CD14-positive monocyte (primary cell): ENCODE data around the gene BPHL. TPM values are rescaled to one million over a fixed set of nuclear protein-coding genes. Genes with fewer than 3 reads are reported as not detected.

ENCODE experiments used
- DNase-seq, 3 donors: peaks; one replicate each; pipeline ENCODE4 v3.0.0-alpha.2; 2011 to 2022
- H2AFZ ChIP-seq: 2 replicates; pipeline ENCODE4 v1.6.0; 2012; ENCODE audit warnings: mild to moderate bottlenecking, low read depth, low read length, inconsistent platforms; ENCODE audit not compliant: insufficient read depth, poor library complexity, severe bottlenecking
- H3K27ac ChIP-seq, 2 donors: 1 replicate in 1 of 2; 2 replicates in 1 of 2; pipeline ENCODE4 v1.5.1; 2012 to 2013; ENCODE audit warnings: low read length in 2 of 2, control low read depth in 1 of 2, inconsistent platforms in 1 of 2, low read depth in 1 of 2, mild to moderate bottlenecking in 1 of 2
- H3K27me3 ChIP-seq, 2 donors: one replicate each; pipeline versions ENCODE4 v1.6.0 to v1.6.1; 2011 to 2013; ENCODE audit warnings: low read length in 2 of 2; ENCODE audit not compliant: control insufficient read depth in 2 of 2, insufficient read depth in 2 of 2
- H3K36me3 ChIP-seq, 2 donors: replicated peaks in 1 of 2; 1 replicate in 1 of 2; 2 replicates in 1 of 2; pipeline versions ENCODE4 v1.5.1 to v1.6.1; 2012 to 2013; ENCODE audit warnings: low read length in 2 of 2, control low read depth in 1 of 2, inconsistent platforms in 1 of 2, mild to moderate bottlenecking in 1 of 2; ENCODE audit not compliant: insufficient read depth in 2 of 2, control insufficient read depth in 1 of 2
- H3K4me1 ChIP-seq, 2 donors: 1 replicate in 1 of 2; 2 replicates in 1 of 2; pipeline versions ENCODE4 v1.5.1 to v1.6.1; 2012 to 2013; ENCODE audit warnings: low read length in 2 of 2, control low read depth in 1 of 2, inconsistent platforms in 1 of 2, mild to moderate bottlenecking in 1 of 2, moderate library complexity in 1 of 2; ENCODE audit not compliant: insufficient read depth in 2 of 2, control insufficient read depth in 1 of 2
- H3K4me2 ChIP-seq: replicated peaks from 2 replicates; pipeline ENCODE3; 2012; ENCODE audit warnings: low read length, moderate library complexity, mild to moderate bottlenecking; ENCODE audit not compliant: poor library complexity, severe bottlenecking; ENCODE audit errors: extremely low read depth
- H3K4me3 ChIP-seq, 3 experiments: fragments of 200-600 bp in 1 of 3; sonication (generic) in 1 of 3; replicated peaks in 1 of 3; 1 replicate in 2 of 3; 2 replicates in 1 of 3; pipeline ENCODE4 v1.5.1; 2011 to 2013; ENCODE audit warnings: low read length in 3 of 3, mild to moderate bottlenecking in 3 of 3, control low read depth in 2 of 3, low read depth in 2 of 3, inconsistent platforms in 1 of 3, moderate library complexity in 1 of 3
- H3K79me2 ChIP-seq: 2 replicates; pipeline ENCODE4 v1.6.0; 2012; ENCODE audit warnings: mild to moderate bottlenecking, control low read depth, inconsistent platforms, low read length, moderate library complexity; ENCODE audit not compliant: insufficient read depth
- H3K9ac ChIP-seq: 2 replicates; pipeline ENCODE4 v1.6.0; 2017; ENCODE audit warnings: low read length, mild to moderate bottlenecking; ENCODE audit not compliant: insufficient read depth, poor library complexity, severe bottlenecking
- H3K9me3 ChIP-seq, 2 donors: replicated peaks in 1 of 2; 1 replicate in 1 of 2; 2 replicates in 1 of 2; pipeline versions ENCODE4 v1.5.1 to v1.6.1; 2012 to 2013; ENCODE audit warnings: low read length in 2 of 2, control low read depth in 1 of 2; ENCODE audit not compliant: control insufficient read depth in 1 of 2, insufficient read depth in 1 of 2
- H4K20me1 ChIP-seq: 2 replicates; pipeline ENCODE4 v1.6.0; 2012; ENCODE audit warnings: mild to moderate bottlenecking, low read length, control low read depth, moderate library complexity; ENCODE audit not compliant: insufficient read depth
- H3K27ac Mint-ChIP-seq, 7 donors: one replicate each; pipeline ENCODE4 v1.8.0; 2020; ENCODE audit warnings: mild to moderate bottlenecking in 7 of 7, mixed read lengths in 7 of 7, moderate library complexity in 6 of 7, inconsistent platforms in 2 of 7
- H3K27me3 Mint-ChIP-seq, 3 donors: one replicate each; pipeline ENCODE4 v1.8.0; 2021 to 2022; ENCODE audit warnings: low read depth in 3 of 3, mild to moderate bottlenecking in 3 of 3, mixed read lengths in 3 of 3, moderate library complexity in 3 of 3, inconsistent platforms in 1 of 3
- H3K36me3 Mint-ChIP-seq, 2 donors: one replicate each; pipeline ENCODE4 v1.8.0; 2020; ENCODE audit warnings: mixed read lengths in 2 of 2, inconsistent platforms in 1 of 2, mild to moderate bottlenecking in 1 of 2
- H3K4me1 Mint-ChIP-seq: one replicate; pipeline ENCODE4 v1.8.0; 2020; ENCODE audit warnings: mild to moderate bottlenecking, mixed read lengths
- H3K4me3 Mint-ChIP-seq, 2 donors: one replicate each; pipeline ENCODE4 v1.8.0; 2020; ENCODE audit warnings: mild to moderate bottlenecking in 2 of 2, mixed read lengths in 2 of 2, moderate library complexity in 1 of 2
- H3K9me3 Mint-ChIP-seq, 7 donors: one replicate each; pipeline ENCODE4 v1.8.0; 2020 to 2022; ENCODE audit warnings: mixed read lengths in 7 of 7, mild to moderate bottlenecking in 6 of 7, moderate library complexity in 6 of 7, inconsistent platforms in 2 of 7
- WGBS: methylation state at CpG from one replicate; pipeline ENCODE4 v1.1.5; 2013; ENCODE audit warnings: missing lambda C conversion rate; ENCODE audit not compliant: insufficient coverage; 5-methylcytosine and 5-hydroxymethylcytosine counted together
- intact Hi-C, 2 donors: fragments of 100-400 bp; cut with micrococcal nuclease; formaldehyde crosslinking; loops; one replicate each; pipeline versions ENCODE4 v1.15.0 to v1.15.1; 2023
- polyA plus RNA-seq, 3 donors: library from polyadenylated mRNA; depleted of rRNA in 1 of 3; unstranded in 2 of 3; stranded (reverse) in 1 of 3; fragments of 300-500 nt in 2 of 3; fragments of >200 nt in 1 of 3; fragmentation: Illumina TruSeq in 2 of 3; gene quantifications; 1 replicate in 2 of 3; 2 replicates in 1 of 3; pipeline ENCODE4 v1.2.3, GENCODE V29; 2012 to 2021
- TF ChIP-seq, protein P1 (sequence below): fragments of 200-600 bp; IDR thresholded peaks from one replicate; pipeline ENCODE4 v1.8.0; 2022; ENCODE audit warnings: antibody characterized with exemption, mild to moderate bottlenecking

The BPHL gene
- polyA plus RNA-seq, 3 donors: 4.6 to 7.8 (median 5.9) TPM

DNA sequence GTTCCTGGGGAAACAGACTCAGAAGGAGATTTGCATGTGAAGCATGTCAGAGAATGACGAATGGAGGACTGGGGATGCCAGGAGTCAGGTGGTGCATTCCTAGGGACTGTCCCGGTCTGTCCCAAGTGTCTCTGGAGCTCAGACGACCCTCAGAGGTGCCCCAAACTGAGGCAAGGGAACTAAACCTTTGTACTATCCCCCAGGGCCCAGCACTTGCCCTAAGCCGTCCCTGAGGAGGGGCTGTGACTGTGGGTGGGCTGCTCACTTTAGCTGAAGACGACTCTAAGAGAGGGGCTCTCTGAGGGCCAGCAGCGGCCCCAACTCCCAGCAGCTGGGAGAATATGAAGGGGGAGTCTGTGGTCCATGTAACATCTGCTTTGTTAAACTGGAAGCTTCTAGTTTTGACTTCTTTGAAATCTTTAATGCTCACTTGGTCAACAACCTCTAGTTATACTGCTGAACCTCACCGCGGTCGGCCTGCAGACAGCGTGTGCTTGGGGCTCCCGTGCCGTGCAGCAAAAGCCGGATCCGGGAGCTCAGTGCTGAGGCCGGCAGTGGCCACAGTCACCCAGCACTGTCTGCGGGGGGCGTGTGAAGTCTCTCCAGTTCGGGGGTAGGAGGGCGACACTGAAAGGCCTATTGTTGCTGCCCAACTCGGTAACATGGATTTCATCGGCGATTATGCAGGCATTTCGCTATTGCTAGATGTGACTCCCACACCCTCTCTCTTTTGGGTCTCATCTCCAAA lies 74.8 kb downstream of the BPHL start:
- no peak overlapping the region for H3K4me3 Mint-ChIP-seq
- Histone ChIP-seq H3K36me3 (no peaks in the 10 kb centered on the region), H3K4me2 (no peak overlapping the region), H3K27ac (no peak overlapping the region), H3K27me3 (peaks cover 0 to 3% of the 10 kb centered on the region in 2 donors), H2AFZ (no peak overlapping the region), H3K4me3 (no peak overlapping the region), H4K20me1 (no peaks in the 10 kb centered on the region), H3K9me3 (peaks cover 0 to 7% of the 10 kb centered on the region in 2 donors), H3K9ac (no peak overlapping the region), H3K4me1 (no peaks in the 10 kb centered on the region), H3K79me2 (no peaks in the 10 kb centered on the region)
- H3K27ac Mint-ChIP-seq: no peak overlapping the region
- H3K4me1 Mint-ChIP-seq: no peaks in the 10 kb centered on the region
- no peak for DNase-seq
- intact Hi-C loops: no loop called here
- peaks cover 5 to 7% (median 5%) of the 10 kb centered on the region in 3 donors for H3K27me3 Mint-ChIP-seq
- no peaks in the 10 kb centered on the region for H3K36me3 Mint-ChIP-seq
- TF ChIP-seq, protein P1, sequence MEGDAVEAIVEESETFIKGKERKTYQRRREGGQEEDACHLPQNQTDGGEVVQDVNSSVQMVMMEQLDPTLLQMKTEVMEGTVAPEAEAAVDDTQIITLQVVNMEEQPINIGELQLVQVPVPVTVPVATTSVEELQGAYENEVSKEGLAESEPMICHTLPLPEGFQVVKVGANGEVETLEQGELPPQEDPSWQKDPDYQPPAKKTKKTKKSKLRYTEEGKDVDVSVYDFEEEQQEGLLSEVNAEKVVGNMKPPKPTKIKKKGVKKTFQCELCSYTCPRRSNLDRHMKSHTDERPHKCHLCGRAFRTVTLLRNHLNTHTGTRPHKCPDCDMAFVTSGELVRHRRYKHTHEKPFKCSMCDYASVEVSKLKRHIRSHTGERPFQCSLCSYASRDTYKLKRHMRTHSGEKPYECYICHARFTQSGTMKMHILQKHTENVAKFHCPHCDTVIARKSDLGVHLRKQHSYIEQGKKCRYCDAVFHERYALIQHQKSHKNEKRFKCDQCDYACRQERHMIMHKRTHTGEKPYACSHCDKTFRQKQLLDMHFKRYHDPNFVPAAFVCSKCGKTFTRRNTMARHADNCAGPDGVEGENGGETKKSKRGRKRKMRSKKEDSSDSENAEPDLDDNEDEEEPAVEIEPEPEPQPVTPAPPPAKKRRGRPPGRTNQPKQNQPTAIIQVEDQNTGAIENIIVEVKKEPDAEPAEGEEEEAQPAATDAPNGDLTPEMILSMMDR: no peak
- peaks cover 0 to 4% (median 0%) of the 10 kb centered on the region in 7 donors for H3K9me3 Mint-ChIP-seq
- WGBS: 91% methylated on average over 20 of the region's 23 CpGs

DNA sequence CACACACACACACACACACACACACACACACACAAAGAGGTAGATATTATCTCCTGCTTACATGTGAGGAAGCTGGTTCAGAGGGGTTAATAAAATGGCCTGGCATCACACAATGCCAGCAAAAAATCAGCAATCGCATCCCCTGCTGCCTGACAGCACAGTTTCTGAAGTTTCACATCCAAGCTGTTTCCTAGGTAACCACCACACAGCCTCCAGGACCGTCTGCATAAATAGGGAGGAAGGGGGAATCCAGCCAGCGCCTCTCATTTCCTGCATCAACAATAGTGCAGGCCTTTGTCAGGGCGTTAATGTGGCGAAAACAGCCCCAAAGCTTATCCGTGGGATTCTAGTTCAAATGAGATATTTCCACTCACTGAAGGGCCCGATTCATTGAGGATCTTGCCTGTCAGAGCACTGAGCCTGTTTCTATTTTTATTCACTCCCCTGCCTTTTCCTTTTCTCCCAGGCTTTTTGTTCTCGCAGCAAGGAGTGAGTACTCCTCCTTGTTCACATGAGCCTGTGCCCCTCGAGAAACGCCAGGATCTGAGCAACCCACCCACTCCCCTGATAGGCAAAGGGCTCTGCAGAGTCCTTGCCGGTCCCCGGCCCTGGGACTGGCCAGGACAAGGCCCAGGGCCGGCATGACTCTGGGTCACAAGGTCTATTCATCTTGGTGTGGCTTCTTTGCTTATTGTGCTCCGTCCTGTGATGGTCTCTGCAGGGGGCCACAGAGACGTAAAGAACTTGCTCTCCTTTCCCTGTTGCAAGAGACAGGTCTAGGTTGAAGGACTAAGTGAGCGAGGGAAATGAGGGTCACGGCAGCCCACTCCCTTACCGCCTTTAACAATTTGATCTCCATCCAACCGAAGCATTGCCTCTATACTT lies 76.3 kb downstream of the BPHL start:
- Mint-ChIP-seq H3K27me3 (peaks cover 2 to 9% (median 5%) of the 10 kb centered on the region in 3 donors), H3K4me3 (no peak overlapping the region), H3K36me3 (no peaks in the 10 kb centered on the region), H3K9me3 (peaks cover 0 to 4% (median 2%) of the 10 kb centered on the region in 7 donors), H3K27ac (no peak overlapping the region), H3K4me1 (no peaks in the 10 kb centered on the region)
- TF ChIP-seq, protein P1: no peak
- Histone ChIP-seq H3K4me1 (no peaks in the 10 kb centered on the region), H3K79me2 (no peaks in the 10 kb centered on the region), H3K4me3 (no peak overlapping the region), H3K4me2 (no peak overlapping the region), H3K9me3 (peaks cover 0 to 7% of the 10 kb centered on the region in 2 donors), H2AFZ (no peak overlapping the region), H3K27ac (no peak overlapping the region), H3K27me3 (peaks cover 0 to 3% of the 10 kb centered on the region in 2 donors), H4K20me1 (no peaks in the 10 kb centered on the region), H3K9ac (no peak overlapping the region), H3K36me3 (no peaks in the 10 kb centered on the region)
- intact Hi-C loops: no loop called here
- no peak for DNase-seq
- 77% methylated on average over 13 of the region's 19 CpGs for WGBS
